ENCODE measurements around the gene POLR3A. TPM values are rescaled to one million over a fixed set of nuclear protein-coding genes. Genes with fewer than 3 reads are reported as not detected.
"Not testable (repeated sequence)": the region's sequence is repeated elsewhere in the genome, so short reads cannot be mapped to it uniquely, and the experiment has no call there.

The POLR3A gene
- total RNA-seq, 1 donor from 2014 or later: 31.4 TPM

- no peaks in the 10 kb centered on the region for H3K4me1 ChIP-seq (ENCODE audit: insufficient read depth, low read length)
- no peak overlapping the region for H3K4me2 ChIP-seq (ENCODE audit: low read length)
- FAIRE-seq: no peak
- TF ChIP-seq CTCF (IDR thresholded peaks at IDR 0.05; ENCODE audit: insufficient read depth, low read depth, low read length) (no peak), EZH2 (IDR thresholded peaks at IDR 0.05; ENCODE audit: insufficient read depth, low read length) (no peak)
- Mint-ChIP-seq H3K36me3 (ENCODE audit: low read depth, unreplicated experiment) (peaks cover 33% of the 10 kb centered on the region), H3K27ac (ENCODE audit: unreplicated experiment) (no peak overlapping the region), H3K27me3 (ENCODE audit: low read depth, unreplicated experiment) (no peaks in the 10 kb centered on the region), H3K9me3 (ENCODE audit: unreplicated experiment) (no peaks in the 10 kb centered on the region), H3K4me1 (ENCODE audit: low read depth, unreplicated experiment) (no peaks in the 10 kb centered on the region), H3K4me3 (ENCODE audit: unreplicated experiment) (no peak overlapping the region)
- H3K9me3 ChIP-seq (ENCODE audit: insufficient read depth, low read depth, low read length): no peaks in the 10 kb centered on the region
- no peaks in the 10 kb centered on the region for H4K20me1 ChIP-seq (ENCODE audit: insufficient read depth, low read length)
- no peak overlapping the region for H3K9ac ChIP-seq (ENCODE audit: low read length)
- H3K36me3 ChIP-seq (ENCODE audit: insufficient read depth, low read length): peaks cover 73% of the 10 kb centered on the region
- H3K27me3 ChIP-seq (ENCODE audit: insufficient read depth, low read length): no peaks in the 10 kb centered on the region
- H2AFZ ChIP-seq (ENCODE audit: low read depth, low read length): no peak overlapping the region
- no peak overlapping the region for H3K4me3 ChIP-seq (ENCODE audit: insufficient read depth, low read depth, low read length)
- H3K27ac ChIP-seq (ENCODE audit: low read depth, low read length): no peak overlapping the region
- no peaks in the 10 kb centered on the region for H3K79me2 ChIP-seq (ENCODE audit: insufficient read depth, low read length)
- no peak for DNase-seq (ENCODE audit: low read depth)
These were observed 26.6 kb downstream of the POLR3A start for GRCh38 chr10:78002541-78003288.

- H3K4me1 ChIP-seq (ENCODE audit: insufficient read depth, low read length): no peaks in the 10 kb centered on the region
- no peak overlapping the region for H3K4me2 ChIP-seq (ENCODE audit: low read length)
- Mint-ChIP-seq H3K9me3 (ENCODE audit: unreplicated experiment) (peaks cover 2% of the 10 kb centered on the region), H3K4me1 (ENCODE audit: low read depth, unreplicated experiment) (no peaks in the 10 kb centered on the region), H3K27me3 (ENCODE audit: low read depth, unreplicated experiment) (no peaks in the 10 kb centered on the region), H3K27ac (ENCODE audit: unreplicated experiment) (no peak overlapping the region), H3K36me3 (ENCODE audit: low read depth, unreplicated experiment) (peaks cover 34% of the 10 kb centered on the region), H3K4me3 (ENCODE audit: unreplicated experiment) (no peak overlapping the region)
- FAIRE-seq: no peak
- H3K9me3 ChIP-seq (ENCODE audit: insufficient read depth, low read depth, low read length): no peaks in the 10 kb centered on the region
- H2AFZ ChIP-seq (ENCODE audit: low read depth, low read length): no peak overlapping the region
- no peak overlapping the region for H3K9ac ChIP-seq (ENCODE audit: low read length)
- H3K27ac ChIP-seq (ENCODE audit: low read depth, low read length): no peak overlapping the region
- TF ChIP-seq EZH2 (IDR thresholded peaks at IDR 0.05; ENCODE audit: insufficient read depth, low read length) (no peak), CTCF (IDR thresholded peaks at IDR 0.05; ENCODE audit: insufficient read depth, low read depth, low read length) (no peak)
- H3K79me2 ChIP-seq (ENCODE audit: insufficient read depth, low read length): no peaks in the 10 kb centered on the region
- no peak overlapping the region for H3K4me3 ChIP-seq (ENCODE audit: insufficient read depth, low read depth, low read length)
- peaks cover 60% of the 10 kb centered on the region for H3K36me3 ChIP-seq (ENCODE audit: insufficient read depth, low read length)
- H3K27me3 ChIP-seq (ENCODE audit: insufficient read depth, low read length): no peaks in the 10 kb centered on the region
- no peak for DNase-seq (ENCODE audit: low read depth)
- H4K20me1 ChIP-seq (ENCODE audit: insufficient read depth, low read length): no peaks in the 10 kb centered on the region
These were observed 28.3 kb downstream of the POLR3A start for GRCh38 chr10:78000956-78001472.

GRCh38 chr10:78000206-78000605 lies 29.1 kb downstream of the POLR3A start:
- Histone ChIP-seq H3K79me2 (ENCODE audit: insufficient read depth, low read length) (no peaks in the 10 kb centered on the region), H3K4me3 (ENCODE audit: insufficient read depth, low read depth, low read length) (no peak overlapping the region), H2AFZ (ENCODE audit: low read depth, low read length) (no peak overlapping the region), H3K9me3 (ENCODE audit: insufficient read depth, low read depth, low read length) (no peaks in the 10 kb centered on the region), H3K36me3 (ENCODE audit: insufficient read depth, low read length) (peaks cover 52% of the 10 kb centered on the region), H3K4me1 (ENCODE audit: insufficient read depth, low read length) (no peaks in the 10 kb centered on the region), H3K27me3 (ENCODE audit: insufficient read depth, low read length) (no peaks in the 10 kb centered on the region), H4K20me1 (ENCODE audit: insufficient read depth, low read length) (no peaks in the 10 kb centered on the region), H3K27ac (ENCODE audit: low read depth, low read length) (no peak overlapping the region), H3K9ac (ENCODE audit: low read length) (no peak overlapping the region), H3K4me2 (ENCODE audit: low read length) (no peak overlapping the region)
- H3K4me1 Mint-ChIP-seq (ENCODE audit: low read depth, unreplicated experiment): no peaks in the 10 kb centered on the region
- TF ChIP-seq EZH2 (IDR thresholded peaks at IDR 0.05; ENCODE audit: insufficient read depth, low read length): no peak
- no peak for TF ChIP-seq CTCF (IDR thresholded peaks at IDR 0.05; ENCODE audit: insufficient read depth, low read depth, low read length)
- peaks cover 30% of the 10 kb centered on the region for H3K36me3 Mint-ChIP-seq (ENCODE audit: low read depth, unreplicated experiment)
- FAIRE-seq (no peak), DNase-seq (ENCODE audit: low read depth) (no peak)
- peaks cover 2% of the 10 kb centered on the region for H3K9me3 Mint-ChIP-seq (ENCODE audit: unreplicated experiment)
- H3K27me3 Mint-ChIP-seq (ENCODE audit: low read depth, unreplicated experiment): no peaks in the 10 kb centered on the region
- no peak overlapping the region for H3K4me3 Mint-ChIP-seq (ENCODE audit: unreplicated experiment)
- H3K27ac Mint-ChIP-seq (ENCODE audit: unreplicated experiment): no peak overlapping the region

- H3K4me1 ChIP-seq (ENCODE audit: insufficient read depth, low read length); H3K27me3 ChIP-seq (ENCODE audit: insufficient read depth, low read length); H2AFZ ChIP-seq (ENCODE audit: low read depth, low read length); H3K9me3 ChIP-seq (ENCODE audit: insufficient read depth, low read depth, low read length); H3K9me3 Mint-ChIP-seq (ENCODE audit: unreplicated experiment); FAIRE-seq; H3K27ac Mint-ChIP-seq (ENCODE audit: unreplicated experiment); H3K4me3 ChIP-seq (ENCODE audit: insufficient read depth, low read depth, low read length); H3K9ac ChIP-seq (ENCODE audit: low read length); H3K4me2 ChIP-seq (ENCODE audit: low read length); H3K27me3 Mint-ChIP-seq (ENCODE audit: low read depth, unreplicated experiment); H3K4me3 Mint-ChIP-seq (ENCODE audit: unreplicated experiment); H4K20me1 ChIP-seq (ENCODE audit: insufficient read depth, low read length); H3K27ac ChIP-seq (ENCODE audit: low read depth, low read length); H3K4me1 Mint-ChIP-seq (ENCODE audit: low read depth, unreplicated experiment); H3K79me2 ChIP-seq (ENCODE audit: insufficient read depth, low read length); DNase-seq (ENCODE audit: low read depth): not testable (repeated sequence)
- peaks cover 28% of the 10 kb centered on the region for H3K36me3 Mint-ChIP-seq (ENCODE audit: low read depth, unreplicated experiment)
- peaks cover 45% of the 10 kb centered on the region for H3K36me3 ChIP-seq (ENCODE audit: insufficient read depth, low read length)
These were observed 30.5 kb downstream of the POLR3A start for GRCh38 chr10:77998780-77999179.
